SK-N-SH (cell line): ENCODE results near the gene SENP8.

Experiments used
- EZH2phosphoT487 ChIP-seq: fragments of 200-600 bp; sonication (generic); IDR thresholded peaks from 2 replicates; pipeline ENCODE4 v1.6.1; 2017; ENCODE audit warnings: low read depth, mixed run types, mild to moderate bottlenecking, antibody characterized with exemption, moderate library complexity, borderline replicate concordance
- GABPA ChIP-seq: IDR thresholded peaks from 2 replicates; pipeline ENCODE4 v1.4.0; 2012; ENCODE audit warnings: low read depth, mild to moderate bottlenecking
- MEF2A ChIP-seq: IDR thresholded peaks from 2 replicates; pipeline ENCODE4 v1.4.0; 2012; ENCODE audit warnings: low read depth, borderline replicate concordance
- MXI1 ChIP-seq: IDR thresholded peaks from 2 replicates; pipeline ENCODE4 v1.6.1; 2012; ENCODE audit warnings: mild to moderate bottlenecking, low read depth, low read length, improper control_type of control experiment
- POLR2AphosphoS5 ChIP-seq: IDR thresholded peaks from 2 replicates; pipeline ENCODE4 v1.6.1; 2012; ENCODE audit warnings: low read depth, low read length
- RXRA ChIP-seq: IDR thresholded peaks from 2 replicates; pipeline ENCODE4 v1.4.0; 2012; ENCODE audit warnings: low read depth, mild to moderate bottlenecking, borderline replicate concordance
- SIN3A ChIP-seq: IDR thresholded peaks from 2 replicates; pipeline ENCODE4 v1.6.1; 2012; ENCODE audit warnings: low read depth, mild to moderate bottlenecking, low read length, moderate library complexity, borderline replicate concordance
- YY1 ChIP-seq: IDR thresholded peaks from 2 replicates; pipeline ENCODE4 v1.4.0; 2012; ENCODE audit warnings: low read depth, mild to moderate bottlenecking
- TF ChIP-seq, protein P1 (sequence below): fragments of 200-600 bp; sonication (generic); IDR thresholded peaks from 2 replicates; pipeline ENCODE4 v1.6.1; 2017; ENCODE audit warnings: antibody characterized with exemption, mild to moderate bottlenecking, moderate library complexity
- TF ChIP-seq, protein P2 (sequence below): fragments of 150-350 bp; IDR thresholded peaks from 2 replicates; pipeline ENCODE4 v1.6.1; 2016; ENCODE audit warnings: mild to moderate bottlenecking, low read depth, low read length
- TF ChIP-seq, protein P3 (sequence below): IDR thresholded peaks from 2 replicates; pipeline ENCODE4; 2012
- TF ChIP-seq, protein P4 (sequence below): IDR thresholded peaks from 2 replicates; pipeline ENCODE4 v1.4.0; 2012; ENCODE audit warnings: low read depth, borderline replicate concordance

DNA sequence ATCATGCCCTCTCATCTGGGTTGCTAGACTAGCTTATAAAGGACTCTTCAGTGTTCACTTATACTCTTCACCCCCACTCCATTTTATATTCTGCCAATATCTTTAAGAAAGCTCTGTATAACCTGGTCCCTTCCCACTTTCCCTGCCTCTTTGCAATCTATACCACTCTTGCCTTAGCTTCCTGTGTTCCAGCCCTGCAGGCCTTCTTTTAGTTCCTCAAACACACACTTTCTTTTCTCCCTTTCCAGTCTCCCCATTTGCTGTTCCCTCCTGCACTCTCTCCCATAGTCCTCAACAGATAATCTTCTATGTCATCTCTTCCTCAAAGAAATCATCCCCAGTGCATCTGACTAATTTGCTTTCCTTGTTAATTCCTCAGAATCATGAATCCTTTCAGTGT is 28.7 kb downstream of the SENP8 start:
- TF ChIP-seq, protein P1, sequence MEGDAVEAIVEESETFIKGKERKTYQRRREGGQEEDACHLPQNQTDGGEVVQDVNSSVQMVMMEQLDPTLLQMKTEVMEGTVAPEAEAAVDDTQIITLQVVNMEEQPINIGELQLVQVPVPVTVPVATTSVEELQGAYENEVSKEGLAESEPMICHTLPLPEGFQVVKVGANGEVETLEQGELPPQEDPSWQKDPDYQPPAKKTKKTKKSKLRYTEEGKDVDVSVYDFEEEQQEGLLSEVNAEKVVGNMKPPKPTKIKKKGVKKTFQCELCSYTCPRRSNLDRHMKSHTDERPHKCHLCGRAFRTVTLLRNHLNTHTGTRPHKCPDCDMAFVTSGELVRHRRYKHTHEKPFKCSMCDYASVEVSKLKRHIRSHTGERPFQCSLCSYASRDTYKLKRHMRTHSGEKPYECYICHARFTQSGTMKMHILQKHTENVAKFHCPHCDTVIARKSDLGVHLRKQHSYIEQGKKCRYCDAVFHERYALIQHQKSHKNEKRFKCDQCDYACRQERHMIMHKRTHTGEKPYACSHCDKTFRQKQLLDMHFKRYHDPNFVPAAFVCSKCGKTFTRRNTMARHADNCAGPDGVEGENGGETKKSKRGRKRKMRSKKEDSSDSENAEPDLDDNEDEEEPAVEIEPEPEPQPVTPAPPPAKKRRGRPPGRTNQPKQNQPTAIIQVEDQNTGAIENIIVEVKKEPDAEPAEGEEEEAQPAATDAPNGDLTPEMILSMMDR: no peak
- TF ChIP-seq EZH2phosphoT487: no peak
- TF ChIP-seq POLR2AphosphoS5: no peak
- TF ChIP-seq MXI1: no peak
- TF ChIP-seq SIN3A: no peak
- no peak for TF ChIP-seq YY1
- TF ChIP-seq, protein P2, sequence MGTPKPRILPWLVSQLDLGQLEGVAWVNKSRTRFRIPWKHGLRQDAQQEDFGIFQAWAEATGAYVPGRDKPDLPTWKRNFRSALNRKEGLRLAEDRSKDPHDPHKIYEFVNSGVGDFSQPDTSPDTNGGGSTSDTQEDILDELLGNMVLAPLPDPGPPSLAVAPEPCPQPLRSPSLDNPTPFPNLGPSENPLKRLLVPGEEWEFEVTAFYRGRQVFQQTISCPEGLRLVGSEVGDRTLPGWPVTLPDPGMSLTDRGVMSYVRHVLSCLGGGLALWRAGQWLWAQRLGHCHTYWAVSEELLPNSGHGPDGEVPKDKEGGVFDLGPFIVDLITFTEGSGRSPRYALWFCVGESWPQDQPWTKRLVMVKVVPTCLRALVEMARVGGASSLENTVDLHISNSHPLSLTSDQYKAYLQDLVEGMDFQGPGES: no peak
- no peak for TF ChIP-seq RXRA
- TF ChIP-seq, protein P3, sequence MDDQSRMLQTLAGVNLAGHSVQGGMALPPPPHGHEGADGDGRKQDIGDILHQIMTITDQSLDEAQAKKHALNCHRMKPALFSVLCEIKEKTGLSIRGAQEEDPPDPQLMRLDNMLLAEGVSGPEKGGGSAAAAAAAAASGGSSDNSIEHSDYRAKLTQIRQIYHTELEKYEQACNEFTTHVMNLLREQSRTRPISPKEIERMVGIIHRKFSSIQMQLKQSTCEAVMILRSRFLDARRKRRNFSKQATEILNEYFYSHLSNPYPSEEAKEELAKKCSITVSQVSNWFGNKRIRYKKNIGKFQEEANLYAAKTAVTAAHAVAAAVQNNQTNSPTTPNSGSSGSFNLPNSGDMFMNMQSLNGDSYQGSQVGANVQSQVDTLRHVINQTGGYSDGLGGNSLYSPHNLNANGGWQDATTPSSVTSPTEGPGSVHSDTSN: no peak
- TF ChIP-seq GABPA: no peak
- TF ChIP-seq, protein P4, sequence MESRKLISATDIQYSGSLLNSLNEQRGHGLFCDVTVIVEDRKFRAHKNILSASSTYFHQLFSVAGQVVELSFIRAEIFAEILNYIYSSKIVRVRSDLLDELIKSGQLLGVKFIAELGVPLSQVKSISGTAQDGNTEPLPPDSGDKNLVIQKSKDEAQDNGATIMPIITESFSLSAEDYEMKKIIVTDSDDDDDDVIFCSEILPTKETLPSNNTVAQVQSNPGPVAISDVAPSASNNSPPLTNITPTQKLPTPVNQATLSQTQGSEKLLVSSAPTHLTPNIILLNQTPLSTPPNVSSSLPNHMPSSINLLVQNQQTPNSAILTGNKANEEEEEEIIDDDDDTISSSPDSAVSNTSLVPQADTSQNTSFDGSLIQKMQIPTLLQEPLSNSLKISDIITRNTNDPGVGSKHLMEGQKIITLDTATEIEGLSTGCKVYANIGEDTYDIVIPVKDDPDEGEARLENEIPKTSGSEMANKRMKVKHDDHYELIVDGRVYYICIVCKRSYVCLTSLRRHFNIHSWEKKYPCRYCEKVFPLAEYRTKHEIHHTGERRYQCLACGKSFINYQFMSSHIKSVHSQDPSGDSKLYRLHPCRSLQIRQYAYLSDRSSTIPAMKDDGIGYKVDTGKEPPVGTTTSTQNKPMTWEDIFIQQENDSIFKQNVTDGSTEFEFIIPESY: no peak
- no peak for TF ChIP-seq MEF2A
